OCI-LY3 (cell line): Measurements from ENCODE around the gene FAT3.

Experiments
- H2AFZ ChIP-seq: fragments of 200-600, 300-600 bp; shearing (Covaris generic); 2 replicates; pipeline ENCODE4 v1.6.0; 2014; ENCODE audit warnings: antibody characterized with exemption, low read depth, low read length
- H3K27ac ChIP-seq: fragments of 200-600, 300-600 bp; sonication (generic); 2 replicates; pipeline ENCODE4 v1.5.1; 2014; ENCODE audit warnings: mild to moderate bottlenecking, low read length, moderate library complexity, mixed read lengths
- H3K27me3 ChIP-seq: fragments of 200-600, 300-600 bp; sonication (generic); 2 replicates; pipeline ENCODE4 v1.6.1; 2014; ENCODE audit warnings: low read depth, low read length, mixed read lengths
- H3K36me3 ChIP-seq: fragments of 200-600, 300-600 bp; sonication (generic); replicated peaks from 2 replicates; pipeline ENCODE3; 2014; ENCODE audit warnings: low read depth, low read length, mixed read lengths
- H3K4me1 ChIP-seq: fragments of 300-600, 200-600 bp; sonication (generic); 2 replicates; pipeline ENCODE4 v1.6.1; 2014; ENCODE audit warnings: low read length, mixed read lengths
- H3K4me2 ChIP-seq: fragments of 200-600, 300-600 bp; sonication (generic); 2 replicates; pipeline ENCODE4 v1.6.1; 2014; ENCODE audit warnings: low read length, mixed read lengths
- H3K4me3 ChIP-seq: fragments of 300-600, 200-600 bp; sonication (generic); 2 replicates; pipeline ENCODE4 v1.5.1; 2014; ENCODE audit warnings: antibody characterized with exemption, mild to moderate bottlenecking, low read length, moderate library complexity
- H3K79me2 ChIP-seq: fragments of 300-600, 200-600 bp; shearing (Covaris generic); 2 replicates; pipeline ENCODE4 v1.6.1; 2014; ENCODE audit warnings: mild to moderate bottlenecking, low read length, mixed read lengths
- H3K9ac ChIP-seq: fragments of 300-600, 200-600 bp; shearing (Covaris generic); 2 replicates; pipeline ENCODE4 v1.6.0; 2014; ENCODE audit warnings: mild to moderate bottlenecking, low read length, moderate library complexity
- H3K9me3 ChIP-seq: fragments of 200-600, 300-600 bp; shearing (Covaris generic); 2 replicates; pipeline ENCODE4 v1.6.1; 2014; ENCODE audit warnings: low read length, mixed read lengths; ENCODE audit not compliant: insufficient read depth
- H4K20me1 ChIP-seq: fragments of 200-600, 300-600 bp; sonication (generic); 2 replicates; pipeline ENCODE4 v1.6.1; 2016; ENCODE audit warnings: low read length, mixed read lengths; ENCODE audit not compliant: insufficient read depth
- EZH2phosphoT487 ChIP-seq: fragments of 200-600 bp; shearing (Covaris generic); IDR thresholded peaks from 2 replicates; pipeline ENCODE4 v1.6.1; 2018; ENCODE audit warnings: antibody characterized with exemption, mixed run types, low read depth
- TF ChIP-seq, protein P1 (sequence below): fragments of 200-600, 300-600 bp; sonication (generic); IDR thresholded peaks from 2 replicates; pipeline ENCODE4 v1.5.1; 2014; ENCODE audit warnings: antibody characterized with exemption, low read length, low read depth

The FAT3 gene

DNA sequence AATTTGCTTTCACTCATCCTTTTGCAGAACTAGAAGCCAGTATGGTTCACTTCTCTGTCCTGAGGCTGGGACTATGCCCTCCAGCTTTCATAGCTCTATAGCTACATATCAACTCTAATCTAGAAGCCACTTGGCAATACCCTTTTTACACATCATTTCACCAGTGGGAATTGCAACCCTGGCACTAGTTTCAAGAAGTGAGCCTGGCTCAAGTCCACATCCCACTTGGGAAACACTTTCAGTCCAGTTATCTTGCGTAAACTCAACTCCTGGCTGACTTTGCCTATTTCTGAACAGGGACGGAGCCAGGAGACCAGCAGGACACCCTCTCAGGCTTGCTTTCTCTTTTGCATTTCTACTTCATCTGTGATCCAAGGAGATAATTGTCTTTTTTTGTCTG lies 19.9 kb upstream of the FAT3 start:
- H4K20me1 ChIP-seq, result no peaks in the 10 kb centered on the region
- no peak overlapping the region for H3K4me2 ChIP-seq
- H3K4me3 ChIP-seq, result no peak overlapping the region
- no peak for TF ChIP-seq EZH2phosphoT487
- TF ChIP-seq, protein P1, sequence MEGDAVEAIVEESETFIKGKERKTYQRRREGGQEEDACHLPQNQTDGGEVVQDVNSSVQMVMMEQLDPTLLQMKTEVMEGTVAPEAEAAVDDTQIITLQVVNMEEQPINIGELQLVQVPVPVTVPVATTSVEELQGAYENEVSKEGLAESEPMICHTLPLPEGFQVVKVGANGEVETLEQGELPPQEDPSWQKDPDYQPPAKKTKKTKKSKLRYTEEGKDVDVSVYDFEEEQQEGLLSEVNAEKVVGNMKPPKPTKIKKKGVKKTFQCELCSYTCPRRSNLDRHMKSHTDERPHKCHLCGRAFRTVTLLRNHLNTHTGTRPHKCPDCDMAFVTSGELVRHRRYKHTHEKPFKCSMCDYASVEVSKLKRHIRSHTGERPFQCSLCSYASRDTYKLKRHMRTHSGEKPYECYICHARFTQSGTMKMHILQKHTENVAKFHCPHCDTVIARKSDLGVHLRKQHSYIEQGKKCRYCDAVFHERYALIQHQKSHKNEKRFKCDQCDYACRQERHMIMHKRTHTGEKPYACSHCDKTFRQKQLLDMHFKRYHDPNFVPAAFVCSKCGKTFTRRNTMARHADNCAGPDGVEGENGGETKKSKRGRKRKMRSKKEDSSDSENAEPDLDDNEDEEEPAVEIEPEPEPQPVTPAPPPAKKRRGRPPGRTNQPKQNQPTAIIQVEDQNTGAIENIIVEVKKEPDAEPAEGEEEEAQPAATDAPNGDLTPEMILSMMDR, result no peak
- H3K4me1 ChIP-seq, result no peaks in the 10 kb centered on the region
- H3K27me3 ChIP-seq, result no peaks in the 10 kb centered on the region
- no peak overlapping the region for H3K9ac ChIP-seq
- no peak overlapping the region for H3K27ac ChIP-seq
- H2AFZ ChIP-seq, result no peak overlapping the region
- H3K36me3 ChIP-seq, result no peaks in the 10 kb centered on the region
- no peaks in the 10 kb centered on the region for H3K9me3 ChIP-seq
- no peaks in the 10 kb centered on the region for H3K79me2 ChIP-seq

DNA sequence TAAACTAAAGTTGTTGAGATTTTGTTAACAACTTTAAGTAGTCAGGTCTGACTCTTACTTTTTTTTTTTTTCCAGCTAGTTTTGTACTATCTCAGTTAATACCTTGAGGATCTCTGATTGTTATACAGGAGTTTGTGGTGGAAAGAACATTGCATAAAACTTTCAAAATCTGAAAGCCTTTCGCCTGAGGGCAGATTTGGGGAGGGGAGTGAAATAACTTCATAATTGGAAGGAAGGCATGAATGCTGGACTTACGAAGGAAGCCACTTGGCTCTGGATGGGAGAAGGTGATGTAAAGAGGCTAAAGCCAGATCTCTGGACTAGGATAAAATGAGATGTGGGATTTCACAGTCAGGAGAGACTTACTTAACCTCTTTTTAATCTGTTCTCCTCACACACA lies 18.2 kb upstream of the FAT3 start:
- H4K20me1 ChIP-seq, result no peaks in the 10 kb centered on the region
- no peaks in the 10 kb centered on the region for H3K9me3 ChIP-seq
- H3K36me3 ChIP-seq, result no peaks in the 10 kb centered on the region
- no peak overlapping the region for H3K27ac ChIP-seq
- no peaks in the 10 kb centered on the region for H3K27me3 ChIP-seq
- no peak overlapping the region for H3K4me3 ChIP-seq
- no peak overlapping the region for H2AFZ ChIP-seq
- TF ChIP-seq, protein P1, result no peak
- no peak for TF ChIP-seq EZH2phosphoT487
- no peak overlapping the region for H3K4me2 ChIP-seq
- no peak overlapping the region for H3K9ac ChIP-seq
- H3K4me1 ChIP-seq, result no peaks in the 10 kb centered on the region
- no peaks in the 10 kb centered on the region for H3K79me2 ChIP-seq

DNA sequence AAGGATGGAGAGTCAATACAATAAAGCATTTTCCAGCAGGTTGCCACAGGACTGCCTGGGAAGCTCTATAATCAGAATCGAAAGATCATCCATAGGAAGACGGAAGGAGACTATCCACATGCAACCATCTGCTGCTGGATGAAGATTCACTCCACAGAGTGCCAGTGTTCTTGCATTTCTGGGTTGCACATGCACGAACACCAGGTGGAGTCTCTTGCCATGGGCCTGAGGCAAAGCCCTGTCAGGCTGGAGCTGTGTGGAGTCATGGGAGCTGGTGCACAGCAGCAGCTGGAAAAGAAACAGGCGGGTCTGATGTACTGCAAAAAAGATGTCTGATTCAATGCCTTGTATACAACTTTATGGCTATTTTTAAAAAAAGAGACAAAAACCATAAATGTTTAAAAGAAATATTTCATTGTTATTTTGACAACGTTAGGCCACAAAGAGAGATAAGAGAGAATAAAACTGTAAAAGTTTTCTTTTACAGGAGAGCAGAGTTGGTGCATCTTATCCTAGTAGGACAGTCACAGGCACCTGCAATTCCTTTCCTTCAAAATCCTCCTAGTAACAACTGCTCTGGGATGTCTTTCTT lies 12.9 kb upstream of the FAT3 start:
- Histone ChIP-seq H3K36me3 (no peaks in the 10 kb centered on the region), H4K20me1 (no peaks in the 10 kb centered on the region), H3K79me2 (no peaks in the 10 kb centered on the region), H3K27me3 (no peaks in the 10 kb centered on the region), H2AFZ (no peak overlapping the region), H3K9me3 (no peaks in the 10 kb centered on the region), H3K27ac (no peak overlapping the region), H3K9ac (no peak overlapping the region), H3K4me1 (peaks cover 8% of the 10 kb centered on the region), H3K4me3 (no peak overlapping the region), H3K4me2 (no peak overlapping the region)
- TF ChIP-seq, protein P1, result peak; percentile 35
- TF ChIP-seq EZH2phosphoT487, result no peak

DNA sequence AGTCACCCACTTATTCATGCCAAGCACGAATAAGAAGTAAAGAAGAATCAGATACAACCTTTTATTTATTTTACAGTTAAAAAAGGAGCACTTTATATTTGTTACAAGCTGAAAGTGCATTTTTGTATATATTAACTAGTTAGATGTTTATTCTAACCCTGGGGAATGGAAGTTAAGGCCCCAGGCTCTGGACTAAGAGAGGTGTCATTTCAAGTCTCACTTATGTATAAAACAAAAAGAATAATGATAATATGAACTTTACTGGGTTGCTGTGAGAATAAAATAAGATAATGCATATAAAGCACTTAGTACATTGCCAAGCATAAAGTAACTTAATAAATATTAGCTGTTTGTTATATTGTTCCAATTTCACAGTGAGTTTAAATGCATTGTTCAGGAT lies 12.1 kb upstream of the FAT3 start:
- H2AFZ ChIP-seq, result no peak overlapping the region
- H3K9ac ChIP-seq, result no peak overlapping the region
- H4K20me1 ChIP-seq, result no peaks in the 10 kb centered on the region
- no peaks in the 10 kb centered on the region for H3K36me3 ChIP-seq
- no peaks in the 10 kb centered on the region for H3K79me2 ChIP-seq
- no peaks in the 10 kb centered on the region for H3K27me3 ChIP-seq
- H3K27ac ChIP-seq, result no peak overlapping the region
- H3K4me1 ChIP-seq, result peaks cover 16% of the 10 kb centered on the region
- H3K4me2 ChIP-seq, result no peak overlapping the region
- H3K4me3 ChIP-seq, result no peak overlapping the region
- H3K9me3 ChIP-seq, result no peaks in the 10 kb centered on the region
- no peak for TF ChIP-seq EZH2phosphoT487
- TF ChIP-seq, protein P1, result no peak
